Transverse colon (tissue), 4 donors: ENCODE measurements around the gene GOLGA2.

Experiments used
- CTCF ChIP-seq, 5 experiments: fragments of 200-600 bp in 3 of 5; fragments of 450-650 bp in 2 of 5; sonication (generic) in 3 of 5; IDR thresholded peaks; 1 replicate in 2 of 5; 2 replicates in 3 of 5; pipeline ENCODE4 v1.5.1; 2016 to 2017; ENCODE audit warnings: antibody characterized with exemption in 5 of 5, inconsistent platforms in 3 of 5, mild to moderate bottlenecking in 2 of 5, moderate library complexity in 1 of 5
- EP300 ChIP-seq: sonication (generic); formaldehyde crosslinking; IDR thresholded peaks from one replicate; pipeline ENCODE4 v1.6.1; 2017; ENCODE audit warnings: antibody characterized with exemption, low read depth
- POLR2A ChIP-seq: fragments of 450-650 bp; IDR thresholded peaks from one replicate; pipeline ENCODE4 v1.6.1; 2016; ENCODE audit warnings: antibody characterized with exemption, mild to moderate bottlenecking, moderate library complexity
- POLR2AphosphoS5 ChIP-seq, 3 donors: sonication (generic); formaldehyde crosslinking; IDR thresholded peaks; one replicate each; pipeline ENCODE4 v1.6.1; 2016; ENCODE audit warnings: antibody characterized with exemption in 3 of 3

DNA sequence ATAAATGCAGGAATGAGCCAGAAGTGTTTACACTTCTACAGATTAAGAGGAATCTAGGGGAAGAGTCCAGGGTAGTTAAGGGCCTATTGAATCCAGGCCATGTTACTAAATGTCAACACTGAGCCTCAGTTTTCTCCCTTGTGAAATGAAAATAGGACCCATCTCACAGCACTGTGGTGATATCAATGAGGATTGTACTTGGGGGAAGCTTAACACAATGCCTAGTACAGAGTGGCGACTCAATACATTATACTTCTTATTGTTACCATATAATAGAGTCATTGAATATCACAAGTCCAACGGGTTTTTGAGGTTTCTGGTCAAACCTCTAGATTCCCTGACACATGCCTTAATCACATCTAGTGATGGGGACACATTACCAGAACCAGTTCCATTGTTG lies 41.8 kb upstream of the GOLGA2 start:
- TF ChIP-seq CTCF (IDR thresholded peaks at IDR 0.05) (no peak), POLR2A (no peak), POLR2AphosphoS5 (IDR thresholded peaks at IDR 0.05) (no peak), EP300 (no peak)
